Naive B cell (primary cell): ENCODE measurements around the gene TMEM131. TPM values are rescaled to one million over a fixed set of nuclear protein-coding genes. Genes with fewer than 3 reads are reported as not detected.

Experiments
- ATAC-seq, 2 donors: fragments of 150-1000 bp; cut with Tn5 transposase; 2 replicates each; pipeline ENCODE4 v1.10.0; 2021; ENCODE audit warnings: low read depth in 2 of 2, mild to moderate bottlenecking in 2 of 2, moderate library complexity in 2 of 2
- DNase-seq: peaks from one replicate; pipeline ENCODE4 v3.0.0; 2022
- H3K27ac Mint-ChIP-seq, 6 donors: one replicate each; pipeline ENCODE4 v1.8.0; 2020 to 2022; ENCODE audit warnings: mild to moderate bottlenecking in 6 of 6, mixed read lengths in 6 of 6, moderate library complexity in 5 of 6, inconsistent platforms in 2 of 6
- H3K27me3 Mint-ChIP-seq, 3 donors: one replicate each; pipeline ENCODE4 v1.8.0; 2021 to 2022; ENCODE audit warnings: mixed read lengths in 3 of 3, mild to moderate bottlenecking in 1 of 3
- H3K36me3 Mint-ChIP-seq, 2 donors: one replicate each; pipeline ENCODE4 v1.8.0; 2020 to 2022; ENCODE audit warnings: mixed read lengths in 2 of 2, inconsistent platforms in 1 of 2, mild to moderate bottlenecking in 1 of 2
- H3K4me1 Mint-ChIP-seq, 3 donors: one replicate each; pipeline ENCODE4 v1.8.0; 2020 to 2022; ENCODE audit warnings: mixed read lengths in 3 of 3, inconsistent platforms in 1 of 3, mild to moderate bottlenecking in 1 of 3, moderate library complexity in 1 of 3
- H3K4me3 Mint-ChIP-seq, 8 donors: one replicate each; pipeline ENCODE4 v1.8.0; 2020 to 2022; ENCODE audit warnings: mild to moderate bottlenecking in 8 of 8, mixed read lengths in 8 of 8, moderate library complexity in 8 of 8, inconsistent platforms in 2 of 8
- H3K9me3 Mint-ChIP-seq, 7 donors: one replicate each; pipeline ENCODE4 v1.8.0; 2020 to 2022; ENCODE audit warnings: mixed read lengths in 7 of 7, mild to moderate bottlenecking in 5 of 7, inconsistent platforms in 2 of 7, moderate library complexity in 1 of 7
- polyA plus RNA-seq, 6 donors: library from polyadenylated mRNA; unstranded; fragments of 300-500 nt; fragmentation: Illumina TruSeq; gene quantifications; one replicate each; pipeline ENCODE4 v1.2.3, GENCODE V29; 2021; ENCODE audit warnings: low read depth in 6 of 6

The TMEM131 gene
- polyA plus RNA-seq, 6 donors from 2014 or later = 13.4 to 32.9 (median 19.1) TPM

GRCh38 chr2:97758131-97758705 lies 237.5 kb downstream of the TMEM131 start:
- no peaks in the 10 kb centered on the region for H3K9me3 Mint-ChIP-seq

GRCh38 chr2:97757062-97757461 lies 238.7 kb downstream of the TMEM131 start:
- peak overlapping the region in 1 of 6 donors; percentile 57 for H3K27ac Mint-ChIP-seq
- ATAC-seq (no peak), DNase-seq (no peak)
- peak overlapping the region in 1 of 8 donors; percentile 9 for H3K4me3 Mint-ChIP-seq
- H3K27me3 Mint-ChIP-seq = no peaks in the 10 kb centered on the region
- H3K9me3 Mint-ChIP-seq = no peaks in the 10 kb centered on the region
- H3K4me1 Mint-ChIP-seq = peaks cover 0 to 4% (median 4%) of the 10 kb centered on the region in 3 donors
- H3K36me3 Mint-ChIP-seq = peaks cover 27 to 38% of the 10 kb centered on the region in 2 donors

More at GRCh38 chr2:97758131-97758705, 237.5 kb downstream of the TMEM131 start:
- no peaks in the 10 kb centered on the region for H3K27me3 Mint-ChIP-seq
- H3K36me3 Mint-ChIP-seq = peaks cover 26 to 33% of the 10 kb centered on the region in 2 donors
- ATAC-seq = no peak
- DNase-seq = no peak
- H3K27ac Mint-ChIP-seq = no peak overlapping the region
- no peak overlapping the region for H3K4me3 Mint-ChIP-seq
- H3K4me1 Mint-ChIP-seq = peaks cover 0 to 4% (median 4%) of the 10 kb centered on the region in 3 donors

- Mint-ChIP-seq H3K36me3 (peaks cover 31 to 33% of the 10 kb centered on the region in 2 donors), H3K4me1 (peaks cover 0 to 4% (median 0%) of the 10 kb centered on the region in 3 donors), H3K27ac (peak overlapping the region in 3 of 6 donors; percentile 7 to 75 (median 28)), H3K9me3 (no peaks in the 10 kb centered on the region), H3K4me3 (no peak overlapping the region), H3K27me3 (no peaks in the 10 kb centered on the region)
- no peak for ATAC-seq
- no peak for DNase-seq
Observed at GRCh38 chr2:97755491-97755890, 240.3 kb downstream of the TMEM131 start.

GRCh38 chr2:97754690-97755346 lies 240.9 kb downstream of the TMEM131 start:
- H3K36me3 Mint-ChIP-seq = peaks cover 24 to 26% of the 10 kb centered on the region in 2 donors

GRCh38 chr2:97752342-97753334 lies 243.1 kb downstream of the TMEM131 start:
- Mint-ChIP-seq H3K4me3 (no peak overlapping the region), H3K27ac (peak overlapping the region in 3 of 6 donors; percentile 4 to 81 (median 14)), H3K4me1 (peaks cover 13 to 16% (median 14%) of the 10 kb centered on the region in 3 donors), H3K27me3 (no peaks in the 10 kb centered on the region), H3K36me3 (peaks cover 19 to 21% of the 10 kb centered on the region in 2 donors), H3K9me3 (peaks cover 0 to 4% (median 0%) of the 10 kb centered on the region in 7 donors)
- ATAC-seq = no peak
- DNase-seq = no peak

More at GRCh38 chr2:97754690-97755346, 240.9 kb downstream of the TMEM131 start:
- no peaks in the 10 kb centered on the region for H3K27me3 Mint-ChIP-seq
- no peaks in the 10 kb centered on the region for H3K9me3 Mint-ChIP-seq
- no peak for DNase-seq
- peak overlapping the region in 4 of 6 donors; percentile 53 to 84 (median 78) for H3K27ac Mint-ChIP-seq
- no peak overlapping the region for H3K4me3 Mint-ChIP-seq
- ATAC-seq = no peak
- peaks cover 0 to 4% (median 0%) of the 10 kb centered on the region in 3 donors for H3K4me1 Mint-ChIP-seq

- H3K9me3 Mint-ChIP-seq = peaks cover 0 to 4% (median 0%) of the 10 kb centered on the region in 7 donors
- no peaks in the 10 kb centered on the region for H3K27me3 Mint-ChIP-seq
- peak overlapping the region in 1 of 8 donors; percentile 48 for H3K4me3 Mint-ChIP-seq
- no peak for ATAC-seq
- peaks cover 16 to 19% of the 10 kb centered on the region in 2 donors for H3K36me3 Mint-ChIP-seq
- H3K4me1 Mint-ChIP-seq = peaks cover 18 to 23% (median 20%) of the 10 kb centered on the region in 3 donors
- DNase-seq = no peak
- peak overlapping the region in 4 of 6 donors; percentile 34 to 84 (median 75) for H3K27ac Mint-ChIP-seq
Observed at GRCh38 chr2:97751752-97752151, 244.0 kb downstream of the TMEM131 start.

- DNase-seq = no peak
- Mint-ChIP-seq H3K27ac (no peak overlapping the region), H3K4me1 (peaks cover 29 to 32% (median 30%) of the 10 kb centered on the region in 3 donors), H3K9me3 (peaks cover 0 to 4% (median 0%) of the 10 kb centered on the region in 7 donors), H3K27me3 (no peaks in the 10 kb centered on the region), H3K36me3 (peaks cover 12 to 13% of the 10 kb centered on the region in 2 donors), H3K4me3 (no peak overlapping the region)
- ATAC-seq = no peak
Observed at GRCh38 chr2:97750017-97750416, 245.7 kb downstream of the TMEM131 start.

GRCh38 chr2:97749581-97749980 lies 246.2 kb downstream of the TMEM131 start:
- peaks cover 30 to 33% (median 32%) of the 10 kb centered on the region in 3 donors for H3K4me1 Mint-ChIP-seq
- DNase-seq (no peak), ATAC-seq (no peak)
- H3K4me3 Mint-ChIP-seq = no peak overlapping the region
- peak overlapping the region in 3 of 6 donors; percentile 63 to 87 (median 65) for H3K27ac Mint-ChIP-seq
- peaks cover 0 to 4% (median 0%) of the 10 kb centered on the region in 7 donors for H3K9me3 Mint-ChIP-seq
- peaks cover 12 to 13% of the 10 kb centered on the region in 2 donors for H3K36me3 Mint-ChIP-seq
- no peaks in the 10 kb centered on the region for H3K27me3 Mint-ChIP-seq

- Mint-ChIP-seq H3K27me3 (no peaks in the 10 kb centered on the region), H3K9me3 (peaks cover 0 to 4% (median 0%) of the 10 kb centered on the region in 7 donors), H3K4me3 (peak overlapping the region in 1 of 8 donors; percentile 23), H3K27ac (peak overlapping the region in 3 of 6 donors; percentile 2 to 56 (median 56)), H3K36me3 (peaks cover 13 to 17% of the 10 kb centered on the region in 2 donors), H3K4me1 (peaks cover 30 to 40% (median 39%) of the 10 kb centered on the region in 3 donors)
- ATAC-seq (no peak), DNase-seq (no peak)
Observed at GRCh38 chr2:97747716-97748115, 248.0 kb downstream of the TMEM131 start.

- peaks cover 30 to 40% (median 39%) of the 10 kb centered on the region in 3 donors for H3K4me1 Mint-ChIP-seq
- ATAC-seq = no peak
Observed at GRCh38 chr2:97747285-97747684, 248.5 kb downstream of the TMEM131 start.

GRCh38 chr2:97745474-97746174 lies 250.1 kb downstream of the TMEM131 start:
- Mint-ChIP-seq H3K36me3 (peaks cover under 1 to 10% of the 10 kb centered on the region in 2 donors), H3K4me3 (peak overlapping the region in 4 of 8 donors; percentile 1 to 26 (median 19)), H3K27me3 (no peaks in the 10 kb centered on the region), H3K27ac (no peak overlapping the region), H3K4me1 (peaks cover 35 to 45% (median 43%) of the 10 kb centered on the region in 3 donors), H3K9me3 (peaks cover 0 to 4% (median 0%) of the 10 kb centered on the region in 7 donors)
- ATAC-seq (peak; percentile 50), DNase-seq (no peak)

More at GRCh38 chr2:97747285-97747684, 248.5 kb downstream of the TMEM131 start:
- H3K9me3 Mint-ChIP-seq = peaks cover 0 to 4% (median 0%) of the 10 kb centered on the region in 7 donors
- no peaks in the 10 kb centered on the region for H3K27me3 Mint-ChIP-seq
- H3K36me3 Mint-ChIP-seq = peaks cover 12 to 13% of the 10 kb centered on the region in 2 donors
- peak overlapping the region in 3 of 8 donors; percentile 11 to 23 (median 18) for H3K4me3 Mint-ChIP-seq
- DNase-seq = no peak
- H3K27ac Mint-ChIP-seq = peak overlapping the region in 5 of 6 donors; percentile 0 to 83 (median 56)

GRCh38 chr2:97743913-97744312 lies 251.8 kb downstream of the TMEM131 start:
- Mint-ChIP-seq H3K36me3 (peaks cover 0 to 10% of the 10 kb centered on the region in 2 donors), H3K27ac (peak overlapping the region in 1 of 6 donors; percentile 61), H3K27me3 (no peaks in the 10 kb centered on the region), H3K4me1 (peaks cover 31 to 45% (median 41%) of the 10 kb centered on the region in 3 donors), H3K4me3 (peak overlapping the region in 1 of 8 donors; percentile 65), H3K9me3 (no peaks in the 10 kb centered on the region)
- DNase-seq = no peak
- no peak for ATAC-seq
